NB4 (cell line): ENCODE measurements around the gene MYO15A.

Experiments
- CTCF ChIP-seq: IDR thresholded peaks from one replicate; pipeline ENCODE4 v1.5.1; 2012; ENCODE audit warnings: low read depth, low read length
- POLR2A ChIP-seq: IDR thresholded peaks from 2 replicates; pipeline ENCODE4 v1.6.1; 2011; ENCODE audit warnings: mild to moderate bottlenecking; ENCODE audit not compliant: insufficient read length; ENCODE audit errors: extremely low read depth

GRCh38 chr17:18144261-18144660, 35.7 kb downstream of the MYO15A start:
- no peak for TF ChIP-seq POLR2A
- no peak for TF ChIP-seq CTCF
